Adrenal gland (tissue), 5 donors: Measurements from ENCODE around the gene BOLA2B.
"Not testable (repeated sequence)": the region's sequence is repeated elsewhere in the genome, so short reads cannot be mapped to it uniquely, and the experiment has no call there.

Experiments used
- POLR2A ChIP-seq, 2 donors: fragments of 450-650 bp; IDR thresholded peaks; one replicate each; pipeline ENCODE4 v1.6.1; 2017; ENCODE audit warnings: antibody characterized with exemption in 2 of 2, mild to moderate bottlenecking in 2 of 2, moderate library complexity in 1 of 2
- TF ChIP-seq, protein P1 (sequence below), 6 experiments: fragments of 450-650 bp in 4 of 6; fragments of 200-600 bp in 2 of 6; sonication (generic) in 1 of 6; IDR thresholded peaks; 1 replicate in 5 of 6; 2 replicates in 1 of 6; pipeline versions ENCODE4 v1.5.1 to v1.8.0; 2016 to 2021; ENCODE audit warnings: antibody characterized with exemption in 6 of 6, mild to moderate bottlenecking in 2 of 6, moderate library complexity in 1 of 6
- donor health status: DM: no; HTN: no; CAD: no.

DNA sequence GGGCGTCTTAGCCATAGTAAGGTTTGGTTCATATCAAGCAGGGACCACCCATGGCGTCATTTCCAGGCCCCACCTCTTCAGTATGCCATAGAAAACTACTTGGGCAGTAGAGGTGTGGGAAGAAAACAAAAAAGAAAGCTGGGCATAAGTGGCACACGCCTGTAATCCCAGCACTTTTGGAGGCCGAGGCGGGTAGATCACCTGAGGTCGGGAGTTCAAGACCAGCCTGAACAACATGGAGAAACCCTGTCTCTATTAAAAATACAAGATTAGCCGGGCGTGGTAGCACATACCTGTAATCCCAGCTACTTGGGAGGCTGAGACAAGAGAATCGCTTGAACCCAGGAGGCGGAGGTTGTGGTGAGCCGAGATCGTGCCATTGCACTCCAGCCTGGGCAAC lies 2.3 kb downstream of the BOLA2B start:
- TF ChIP-seq, protein P1, sequence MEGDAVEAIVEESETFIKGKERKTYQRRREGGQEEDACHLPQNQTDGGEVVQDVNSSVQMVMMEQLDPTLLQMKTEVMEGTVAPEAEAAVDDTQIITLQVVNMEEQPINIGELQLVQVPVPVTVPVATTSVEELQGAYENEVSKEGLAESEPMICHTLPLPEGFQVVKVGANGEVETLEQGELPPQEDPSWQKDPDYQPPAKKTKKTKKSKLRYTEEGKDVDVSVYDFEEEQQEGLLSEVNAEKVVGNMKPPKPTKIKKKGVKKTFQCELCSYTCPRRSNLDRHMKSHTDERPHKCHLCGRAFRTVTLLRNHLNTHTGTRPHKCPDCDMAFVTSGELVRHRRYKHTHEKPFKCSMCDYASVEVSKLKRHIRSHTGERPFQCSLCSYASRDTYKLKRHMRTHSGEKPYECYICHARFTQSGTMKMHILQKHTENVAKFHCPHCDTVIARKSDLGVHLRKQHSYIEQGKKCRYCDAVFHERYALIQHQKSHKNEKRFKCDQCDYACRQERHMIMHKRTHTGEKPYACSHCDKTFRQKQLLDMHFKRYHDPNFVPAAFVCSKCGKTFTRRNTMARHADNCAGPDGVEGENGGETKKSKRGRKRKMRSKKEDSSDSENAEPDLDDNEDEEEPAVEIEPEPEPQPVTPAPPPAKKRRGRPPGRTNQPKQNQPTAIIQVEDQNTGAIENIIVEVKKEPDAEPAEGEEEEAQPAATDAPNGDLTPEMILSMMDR (IDR thresholded peaks at IDR 0.05): not testable (repeated sequence)
- TF ChIP-seq POLR2A (IDR thresholded peaks at IDR 0.05): not testable (repeated sequence)
